Erythroblast (primary cell): ENCODE data around the gene FAM3D.

Source experiments
- DNase-seq, 2 experiments: peaks; one replicate each; lab custom pipeline; 2025; lab: John Stamatoyannopoulos, UW
- GATA1 ChIP-seq: IDR thresholded peaks from 2 replicates; pipeline ENCODE4 v1.6.1; 2011; ENCODE audit warnings: low read depth, mild to moderate bottlenecking, control low read depth, low read length, moderate library complexity
- POLR2A ChIP-seq: IDR thresholded peaks from 2 replicates; pipeline ENCODE4 v1.6.1; 2011; ENCODE audit warnings: mild to moderate bottlenecking, low read length

FAM3D gene

DNA sequence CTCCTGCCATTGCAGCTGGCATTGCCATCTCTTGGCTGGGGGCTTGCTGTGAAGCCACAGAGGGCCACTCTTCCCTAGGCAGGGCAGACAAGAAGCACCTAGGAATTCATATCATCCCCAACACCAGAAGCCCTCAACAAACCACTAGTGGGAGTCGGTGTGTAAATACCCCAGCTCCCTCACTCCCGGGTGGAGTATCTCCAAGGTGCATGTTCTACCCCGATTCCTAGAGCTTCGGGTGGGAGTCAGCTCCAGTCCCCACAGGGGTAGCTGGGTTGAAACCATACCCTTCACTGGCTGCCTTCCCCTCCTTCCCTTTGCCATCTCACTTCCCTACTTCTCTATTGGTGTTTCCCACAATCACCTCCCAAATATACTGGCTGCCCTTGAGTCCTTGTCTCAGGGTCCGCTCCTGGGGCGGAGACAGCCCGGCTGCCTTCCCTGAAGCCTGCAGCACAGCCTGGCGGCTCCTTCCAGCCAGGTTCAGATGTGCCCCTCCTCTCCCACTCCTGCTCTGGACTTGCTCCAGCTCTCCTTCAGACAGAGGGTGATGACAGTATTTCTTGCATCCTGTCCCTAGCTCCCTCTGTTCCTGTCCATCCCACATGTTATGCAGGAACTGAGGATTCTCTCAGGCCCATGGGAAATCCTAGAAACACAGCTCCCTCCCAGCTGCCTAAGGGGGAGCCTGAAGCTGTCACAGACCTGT is 33.3 kb downstream of the FAM3D start:
- no peak for TF ChIP-seq POLR2A
- no peak for TF ChIP-seq GATA1
- no peak for DNase-seq

GRCh38 chr3:58631742-58632141 is 34.8 kb downstream of the FAM3D start:
- TF ChIP-seq POLR2A (no peak), GATA1 (no peak)
- DNase-seq: no peak

- no peak for DNase-seq
Measured at GRCh38 chr3:58630710-58631092, 35.9 kb downstream of the FAM3D start.

GRCh38 chr3:58630076-58630709 is 36.4 kb downstream of the FAM3D start:
- TF ChIP-seq POLR2A: no peak
- no peak for TF ChIP-seq GATA1
- peak; percentile 49 to 73 for DNase-seq

More at GRCh38 chr3:58630710-58631092, 35.9 kb downstream of the FAM3D start:
- TF ChIP-seq GATA1 (no peak), POLR2A (no peak)

DNA sequence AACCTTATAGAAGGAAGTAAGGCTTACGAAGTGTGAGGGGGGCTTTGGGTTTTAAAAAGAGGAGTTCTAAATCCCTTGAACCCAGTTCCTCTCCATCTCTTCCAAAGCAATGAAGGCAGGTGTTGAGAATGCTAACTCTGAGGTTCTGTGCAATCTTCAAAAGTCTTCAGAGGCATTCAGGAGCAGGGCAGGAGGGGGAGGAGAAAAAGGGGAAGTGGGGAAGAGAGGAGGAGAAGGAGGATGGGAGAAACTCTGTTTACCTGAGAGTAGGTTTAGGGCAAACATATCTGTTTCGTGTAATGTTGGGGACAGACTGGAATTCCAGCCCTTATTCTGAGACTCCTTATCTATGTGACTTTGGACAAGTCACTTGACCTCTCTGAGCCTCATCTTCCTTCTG is 36.9 kb downstream of the FAM3D start:
- DNase-seq: no peak
- TF ChIP-seq POLR2A (no peak), GATA1 (no peak)

GRCh38 chr3:58628823-58629562 is 37.6 kb downstream of the FAM3D start:
- no peak for DNase-seq
- TF ChIP-seq GATA1 (no peak), POLR2A (no peak)

DNA sequence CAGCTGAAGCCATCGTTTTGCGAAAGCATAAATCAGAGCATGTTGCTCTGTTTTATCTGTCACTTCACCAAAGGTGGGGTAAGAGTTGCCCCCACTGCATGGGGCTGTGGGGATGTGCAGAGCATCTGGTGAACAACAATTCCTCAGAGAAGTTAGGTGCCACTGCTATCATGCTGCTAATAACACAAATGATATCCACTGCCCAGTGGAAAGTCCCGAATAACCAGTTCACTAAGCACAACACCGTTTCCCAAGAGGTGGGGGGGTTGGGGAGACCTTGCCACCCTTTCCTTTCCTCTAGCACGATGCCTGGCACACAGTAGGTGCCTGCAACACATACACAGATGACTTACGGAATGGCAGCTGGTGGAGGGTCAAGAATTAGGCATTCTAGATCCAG is 38.6 kb downstream of the FAM3D start:
- DNase-seq: no peak

DNA sequence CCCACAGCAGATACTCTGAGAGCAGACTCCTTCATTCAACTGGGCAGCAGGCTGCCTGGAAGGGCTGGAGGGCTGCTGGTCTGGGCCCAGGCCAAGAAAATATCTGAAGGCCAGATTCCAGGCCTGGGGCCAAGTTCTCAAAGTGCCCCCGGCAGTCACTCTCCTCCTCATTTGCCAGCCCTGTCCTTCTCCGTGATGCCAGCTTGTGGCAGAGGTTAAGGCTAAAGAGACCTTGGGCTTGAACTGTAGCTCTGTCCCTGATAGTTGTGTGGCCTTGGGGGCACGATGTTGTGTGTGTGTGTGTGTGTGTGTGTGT is 39.0 kb downstream of the FAM3D start:
- no peak for TF ChIP-seq GATA1
- TF ChIP-seq POLR2A: no peak
- DNase-seq: no peak

More for the DNA sequence above, 38.6 kb downstream of the FAM3D start:
- TF ChIP-seq GATA1 (no peak), POLR2A (no peak)

DNA sequence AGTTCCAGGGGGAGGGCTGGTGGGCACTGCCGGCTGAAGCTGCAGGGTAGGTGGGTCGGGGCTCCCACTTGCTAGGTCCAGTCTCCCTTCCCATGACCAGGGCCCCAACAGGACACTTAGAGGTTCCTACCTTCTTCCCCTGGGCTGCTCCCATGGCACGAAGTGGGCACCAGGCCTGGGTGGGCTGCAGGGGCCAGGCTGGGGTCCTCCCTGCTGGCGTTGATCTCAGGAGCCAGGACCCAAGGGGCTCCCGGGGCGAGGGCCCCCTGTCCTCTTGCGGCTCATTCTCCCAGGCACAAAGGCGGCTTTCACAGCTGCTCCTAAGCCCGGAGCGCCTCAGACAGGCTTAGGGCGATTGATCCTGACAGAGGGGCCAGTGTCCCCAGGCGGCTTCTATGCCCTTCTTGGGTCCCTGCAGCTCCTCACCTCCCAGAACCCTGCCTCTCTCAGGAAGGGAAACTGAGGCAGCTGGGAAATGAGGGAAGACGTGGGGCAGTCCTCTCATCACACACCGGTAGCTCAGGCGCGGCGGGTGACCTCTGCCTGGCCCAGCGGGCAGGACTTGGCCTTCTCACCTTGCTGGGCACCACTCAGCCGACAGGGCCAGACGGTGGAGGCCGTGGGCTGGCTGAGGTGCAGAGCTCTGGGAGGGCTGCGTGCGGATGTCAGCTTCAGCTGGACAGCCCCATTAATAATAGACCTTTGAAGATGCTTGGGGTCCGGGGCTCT is 39.6 kb downstream of the FAM3D start:
- no peak for TF ChIP-seq GATA1
- no peak for TF ChIP-seq POLR2A
- no peak for DNase-seq

GRCh38 chr3:58625196-58625824 is 41.3 kb downstream of the FAM3D start:
- TF ChIP-seq GATA1 (no peak), POLR2A (no peak)
- DNase-seq: no peak

- TF ChIP-seq POLR2A (no peak), GATA1 (no peak)
- DNase-seq: no peak
Measured at GRCh38 chr3:58624550-58624949, 42.0 kb downstream of the FAM3D start.

DNA sequence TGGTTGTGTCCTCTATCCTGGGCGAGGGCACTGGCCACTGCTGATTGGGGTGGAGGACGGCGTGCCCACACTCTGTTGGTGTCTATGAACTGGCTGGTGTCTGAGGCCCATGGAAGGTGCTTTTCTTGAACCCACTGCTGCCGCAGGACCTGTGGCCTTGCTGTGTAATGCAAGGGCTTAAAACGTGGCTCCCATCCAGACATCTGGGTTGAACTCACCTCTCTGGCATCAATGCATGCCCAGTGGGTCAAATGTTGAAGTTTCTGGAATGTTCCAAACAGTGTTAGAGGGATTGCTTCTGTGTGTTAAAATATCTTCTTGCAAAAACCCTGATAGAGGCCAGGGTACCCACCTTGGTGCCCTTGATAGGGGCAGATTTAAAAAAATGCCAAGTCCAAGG is 42.6 kb downstream of the FAM3D start:
- no peak for TF ChIP-seq POLR2A
- TF ChIP-seq GATA1: no peak
- DNase-seq: no peak

- TF ChIP-seq GATA1 (no peak), POLR2A (no peak)
- no peak for DNase-seq
Measured at GRCh38 chr3:58623478-58623877, 43.1 kb downstream of the FAM3D start.
